B cell (primary cell): Measurements from ENCODE around the gene DRC7. TPM values are rescaled to one million over a fixed set of nuclear protein-coding genes. Genes with fewer than 3 reads are reported as not detected.

Experiments
- ATAC-seq: fragments of 200-7000 bp; cut with Tn5 transposase; one replicate; pipeline ENCODE4 v1.10.0; 2021; ENCODE audit warnings: low read depth, mild to moderate bottlenecking, moderate number of reproducible peaks, moderate library complexity
- CTCF ChIA-PET: fragments of 350-600 bp; sonication (Branson Sonifier 250); formaldehyde crosslinking; loops from one replicate; lab custom pipeline; 2021; ENCODE audit warnings: antibody characterized with exemption, inconsistent platforms; lab: Charles Lee
- POLR2A ChIA-PET: fragments of 350-600 bp; sonication (Branson Sonifier 250); formaldehyde crosslinking; loops from one replicate; lab custom pipeline; 2021; ENCODE audit warnings: antibody characterized with exemption; lab: Charles Lee
- DNase-seq: peaks from one replicate; pipeline ENCODE4 v3.0.0; 2013
- H2AFZ ChIP-seq: 2 replicates; pipeline ENCODE4 v1.6.1; 2012; ENCODE audit warnings: mild to moderate bottlenecking, low read depth, low read length; ENCODE audit not compliant: insufficient read depth, poor library complexity, severe bottlenecking
- H3K27ac ChIP-seq, 2 donors: 1 replicate in 1 of 2; 2 replicates in 1 of 2; pipeline ENCODE4 v1.5.1; 2012 to 2013; ENCODE audit warnings: low read length in 2 of 2, mild to moderate bottlenecking in 2 of 2, moderate library complexity in 1 of 2
- H3K27me3 ChIP-seq, 4 experiments: fragments of 200-600 bp in 1 of 4; sonication (generic) in 1 of 4; replicated peaks in 1 of 4; 1 replicate in 2 of 4; 2 replicates in 2 of 4; pipeline versions ENCODE4 v1.6.1 to v1.7.0; 2013 to 2016; ENCODE audit warnings: low read length in 3 of 4, mild to moderate bottlenecking in 2 of 4, mixed read lengths in 1 of 4, moderate library complexity in 1 of 4; ENCODE audit not compliant: insufficient read depth in 4 of 4, control insufficient read depth in 3 of 4; ENCODE audit errors: control extremely low read depth in 1 of 4
- H3K36me3 ChIP-seq, 2 experiments: replicated peaks in 1 of 2; 1 replicate in 1 of 2; 2 replicates in 1 of 2; pipeline versions ENCODE4 v1.6.1 to v1.7.1; 2013; ENCODE audit warnings: low read length in 1 of 2; ENCODE audit not compliant: insufficient read depth in 2 of 2, control insufficient read depth in 1 of 2; ENCODE audit errors: control extremely low read depth in 1 of 2, extremely low read depth in 1 of 2
- H3K4me1 ChIP-seq, 2 donors: fragments of 200-600 bp in 1 of 2; sonication (generic) in 1 of 2; 1 replicate in 1 of 2; 2 replicates in 1 of 2; pipeline versions ENCODE4 v1.5.1 to v1.6.1; 2013 to 2017; ENCODE audit warnings: low read length in 2 of 2; ENCODE audit not compliant: control insufficient read depth in 2 of 2, insufficient read depth in 2 of 2
- H3K4me2 ChIP-seq: replicated peaks from 2 replicates; pipeline ENCODE3; 2012; ENCODE audit warnings: mild to moderate bottlenecking, low read depth, low read length; ENCODE audit not compliant: poor library complexity, severe bottlenecking
- H3K4me3 ChIP-seq, 5 experiments: fragments of 200-600 bp in 1 of 5; sonication (generic) in 1 of 5; 1 replicate in 3 of 5; 2 replicates in 2 of 5; pipeline versions ENCODE4 v1.5.1 to v1.7.0; 2011 to 2016; ENCODE audit warnings: low read length in 4 of 5, mild to moderate bottlenecking in 4 of 5, low read depth in 2 of 5, control low read depth in 1 of 5, moderate library complexity in 1 of 5; ENCODE audit not compliant: insufficient read depth in 1 of 5; ENCODE audit errors: control extremely low read depth in 1 of 5, extremely low read depth in 1 of 5
- H3K79me2 ChIP-seq: fragments of 200-600 bp; sonication (generic); one replicate; pipeline ENCODE4 v1.6.0; 2016; ENCODE audit warnings: low read length; ENCODE audit not compliant: control insufficient read depth, insufficient read depth
- H3K9ac ChIP-seq: fragments of 200-600 bp; sonication (generic); 2 replicates; pipeline ENCODE4 v1.6.1; 2017; ENCODE audit warnings: mild to moderate bottlenecking, low read length, moderate library complexity
- H3K9me3 ChIP-seq, 3 donors: one replicate each; pipeline versions ENCODE4 v1.6.1 to v1.7.1; 2013; ENCODE audit warnings: low read length in 2 of 3; ENCODE audit not compliant: control insufficient read depth in 2 of 3, insufficient read depth in 1 of 3; ENCODE audit errors: control extremely low read depth in 1 of 3
- H4K20me1 ChIP-seq: 2 replicates; pipeline ENCODE4 v1.6.0; 2012; ENCODE audit warnings: mild to moderate bottlenecking, low read length; ENCODE audit not compliant: insufficient read depth, control insufficient read depth, poor library complexity, severe bottlenecking
- H3K27ac Mint-ChIP-seq: one replicate; pipeline ENCODE4 v1.8.0; 2021; ENCODE audit warnings: mixed read lengths
- H3K27me3 Mint-ChIP-seq: one replicate; pipeline ENCODE4 v1.8.0; 2021; ENCODE audit warnings: mixed read lengths
- H3K4me1 Mint-ChIP-seq: one replicate; pipeline ENCODE4 v1.8.0; 2021; ENCODE audit warnings: mixed read lengths
- H3K4me3 Mint-ChIP-seq: one replicate; pipeline ENCODE4 v1.8.0; 2021; ENCODE audit warnings: mixed read lengths
- H3K9me3 Mint-ChIP-seq: one replicate; pipeline ENCODE4 v1.8.0; 2022; ENCODE audit warnings: mixed read lengths; ENCODE audit not compliant: insufficient read depth
- CTCF ChIP-seq: fragments of 200-600 bp; IDR thresholded peaks from one replicate; pipeline ENCODE4 v1.8.0; 2022; ENCODE audit warnings: antibody characterized with exemption, mild to moderate bottlenecking
- EZH2 ChIP-seq: IDR thresholded peaks from 2 replicates; pipeline ENCODE4 v1.6.1; 2012; ENCODE audit warnings: borderline replicate concordance, low read depth, mild to moderate bottlenecking, moderate library complexity, low read length; ENCODE audit not compliant: insufficient read depth, poor library complexity, severe bottlenecking
- WGBS: methylation state at CpG from one replicate; pipeline ENCODE4 v1.1.5; 2013; ENCODE audit warnings: missing lambda C conversion rate; ENCODE audit not compliant: insufficient coverage; 5-methylcytosine and 5-hydroxymethylcytosine counted together
- intact Hi-C: fragments of 100-400 bp; cut with micrococcal nuclease; formaldehyde crosslinking; loops from one replicate; pipeline ENCODE4 v1.10.0; 2022
- polyA plus RNA-seq: library from polyadenylated mRNA; depleted of rRNA; stranded (reverse); fragments of >200 nt; gene quantifications from 2 replicates; pipeline ENCODE4 v1.2.3, GENCODE V29; 2012
- total RNA-seq, 2 donors: library from RNA; stranded (reverse); fragments of 120-200 nt in 1 of 2; gene quantifications; 1 replicate in 1 of 2; 2 replicates in 1 of 2; pipeline versions ENCODE4 v1.2.3 to v1.2.4, GENCODE V29; 2013 to 2022

The DRC7 gene
- total and polyA plus RNA-seq, 2 donors (not counting 1 experiment from before 2014, with no cell fraction given), result 0.12 to 0.22 TPM

- WGBS, result no CpG with 5 or more reads among the region's 5 CpGs
- no peak overlapping the region for H3K4me3 ChIP-seq
- no peaks in the 10 kb centered on the region for H3K9me3 Mint-ChIP-seq
- H3K36me3 ChIP-seq, result no peaks in the 10 kb centered on the region
- peak overlapping the region; percentile 31 for H2AFZ ChIP-seq
- no peak overlapping the region for H3K9ac ChIP-seq
- CTCF ChIA-PET, result no interaction called here
- H4K20me1 ChIP-seq, result no peaks in the 10 kb centered on the region
- no peak overlapping the region for H3K27ac Mint-ChIP-seq
- POLR2A ChIA-PET, result no interaction called here
- H3K4me3 Mint-ChIP-seq, result no peak overlapping the region
- no peaks in the 10 kb centered on the region for H3K27me3 ChIP-seq
- H3K27ac ChIP-seq, result no peak overlapping the region
- intact Hi-C loops, result loop anchor here (10.0 kb wide), 1 partner anchor 150 kb away; no protein-coding TSS in a partner anchor
- H3K27me3 Mint-ChIP-seq, result no peaks in the 10 kb centered on the region
- H3K4me1 ChIP-seq, result peaks cover 0 to 8% of the 10 kb centered on the region in 2 donors
- peaks cover 5% of the 10 kb centered on the region for H3K4me1 Mint-ChIP-seq
- no peak overlapping the region for H3K4me2 ChIP-seq
- H3K79me2 ChIP-seq, result no peaks in the 10 kb centered on the region
- TF ChIP-seq EZH2 (no peak), CTCF (no peak)
- DNase-seq (no peak), ATAC-seq (no peak)
- peaks cover 0 to 4% (median 0%) of the 10 kb centered on the region in 3 donors for H3K9me3 ChIP-seq
Measured at GRCh38 chr16:57725151-57725550, 30.5 kb downstream of the DRC7 start.

- no peak for ATAC-seq
- Histone ChIP-seq H3K9ac (no peak overlapping the region), H2AFZ (no peak overlapping the region), H3K4me1 (peaks cover 0 to 8% of the 10 kb centered on the region in 2 donors), H3K27me3 (no peaks in the 10 kb centered on the region), H3K4me3 (no peak overlapping the region), H4K20me1 (no peaks in the 10 kb centered on the region), H3K4me2 (no peak overlapping the region), H3K9me3 (peaks cover 0 to 4% (median 0%) of the 10 kb centered on the region in 3 donors), H3K36me3 (no peaks in the 10 kb centered on the region), H3K27ac (no peak overlapping the region), H3K79me2 (no peaks in the 10 kb centered on the region)
- ChIA-PET CTCF (no interaction called here), POLR2A (no interaction called here)
- H3K27me3 Mint-ChIP-seq, result no peaks in the 10 kb centered on the region
- no peak overlapping the region for H3K27ac Mint-ChIP-seq
- no peak for DNase-seq
- TF ChIP-seq EZH2 (no peak), CTCF (no peak)
- intact Hi-C loops, result loop anchor here (10.0 kb wide), 1 partner anchor 151 kb away; no protein-coding TSS in a partner anchor
- H3K9me3 Mint-ChIP-seq, result no peaks in the 10 kb centered on the region
- no peak overlapping the region for H3K4me3 Mint-ChIP-seq
- H3K4me1 Mint-ChIP-seq, result peaks cover 5% of the 10 kb centered on the region
- 97% methylated on average over 4 of the region's 5 CpGs for WGBS
Measured at GRCh38 chr16:57725554-57725953, 30.9 kb downstream of the DRC7 start.
